GM12801 (cell line): Measurements from ENCODE around the gene NPAS3.

ENCODE experiments used
- CTCF ChIP-seq: IDR thresholded peaks from one replicate; pipeline ENCODE4 v1.5.1; 2011; ENCODE audit warnings: control low read depth; ENCODE audit not compliant: insufficient read length; ENCODE audit errors: extremely low read depth

Gene NPAS3

DNA sequence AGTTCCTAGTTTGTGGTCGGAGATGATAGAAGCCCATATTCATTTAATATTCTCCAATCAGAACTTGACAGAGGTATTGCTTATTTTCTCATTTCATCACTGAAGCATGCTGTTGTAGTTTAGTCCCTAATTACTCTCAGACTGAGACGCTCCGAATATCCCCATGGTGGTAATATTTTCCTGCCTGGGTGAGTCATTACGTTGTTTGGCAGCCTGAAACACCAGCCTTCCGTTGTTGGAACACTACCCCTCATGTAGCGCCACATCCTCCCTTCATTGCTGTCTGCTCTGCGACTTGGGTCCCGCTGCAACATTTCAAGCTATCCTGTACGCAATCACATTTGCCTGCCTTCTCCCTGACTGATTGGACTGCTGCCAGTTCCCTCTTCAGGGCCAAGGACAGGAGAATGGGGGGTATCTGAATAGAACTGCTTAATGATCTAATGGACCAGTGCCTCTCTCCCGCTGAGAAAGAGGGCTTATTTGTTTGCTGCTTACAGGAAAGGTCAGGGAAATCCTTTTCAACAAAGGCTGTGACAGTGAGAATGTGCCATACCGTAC is 369.1 kb downstream of the NPAS3 start:
- no peak for TF ChIP-seq CTCF

DNA sequence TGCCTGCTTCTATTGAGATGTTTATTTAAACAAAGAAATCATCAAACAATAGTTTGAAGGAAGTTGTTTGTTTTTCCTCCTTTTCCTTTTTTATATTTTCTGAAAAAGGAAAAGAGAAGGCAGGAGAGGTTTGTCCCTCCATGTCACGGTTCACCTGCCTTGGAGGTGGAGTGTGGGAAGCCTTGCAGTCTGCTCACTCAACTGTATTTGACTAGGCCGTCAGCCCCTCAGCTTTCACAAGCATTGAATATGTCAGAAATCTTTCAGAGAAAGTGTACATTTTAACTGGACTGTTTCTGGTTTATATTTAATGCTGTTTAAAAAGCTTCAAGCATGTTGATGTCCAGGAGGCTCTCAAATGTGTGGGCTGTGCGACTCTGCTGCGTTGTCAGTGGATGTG is 370.4 kb downstream of the NPAS3 start:
- no peak for TF ChIP-seq CTCF

DNA sequence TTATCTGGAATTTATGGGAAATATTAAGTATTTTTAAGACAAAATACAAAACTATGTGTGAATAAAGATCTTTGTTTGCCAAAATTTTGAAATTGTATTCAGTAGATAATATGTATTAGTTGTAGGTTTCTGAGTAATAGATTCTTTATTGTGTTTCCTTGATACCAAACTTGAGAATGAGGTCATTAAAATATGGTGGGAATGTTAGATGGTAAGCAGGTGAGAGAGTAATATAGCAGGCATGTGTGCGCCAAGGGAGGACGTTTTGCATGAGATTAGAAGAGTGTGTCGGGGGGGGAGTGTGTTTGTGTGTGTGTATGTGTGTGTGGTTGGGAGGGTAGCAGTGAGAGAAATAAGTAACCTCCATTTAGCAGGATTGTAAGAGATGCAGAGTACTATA is 376.5 kb downstream of the NPAS3 start:
- no peak for TF ChIP-seq CTCF

- no peak for TF ChIP-seq CTCF
These were observed 377.0 kb downstream of the NPAS3 start for GRCh38 chr14:33315721-33316120.

DNA sequence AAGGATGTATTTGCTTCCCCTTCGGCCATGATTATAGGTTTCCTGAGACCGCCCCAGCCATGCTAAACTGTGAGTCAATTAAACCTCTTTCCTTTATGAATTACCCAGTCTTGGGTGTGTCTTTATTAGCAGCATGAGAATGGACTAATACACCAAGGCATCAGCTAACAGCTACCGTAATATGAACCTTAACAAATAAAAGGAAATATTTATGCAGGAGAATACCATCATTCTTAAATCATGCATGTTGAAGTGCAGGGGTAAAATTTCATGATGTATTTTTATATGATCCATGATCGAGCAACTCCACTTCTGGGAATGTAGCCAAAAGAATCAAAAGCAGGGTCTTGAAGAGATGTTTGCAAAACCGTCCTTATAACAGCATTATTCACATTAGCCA is 379.0 kb downstream of the NPAS3 start:
- no peak for TF ChIP-seq CTCF

DNA sequence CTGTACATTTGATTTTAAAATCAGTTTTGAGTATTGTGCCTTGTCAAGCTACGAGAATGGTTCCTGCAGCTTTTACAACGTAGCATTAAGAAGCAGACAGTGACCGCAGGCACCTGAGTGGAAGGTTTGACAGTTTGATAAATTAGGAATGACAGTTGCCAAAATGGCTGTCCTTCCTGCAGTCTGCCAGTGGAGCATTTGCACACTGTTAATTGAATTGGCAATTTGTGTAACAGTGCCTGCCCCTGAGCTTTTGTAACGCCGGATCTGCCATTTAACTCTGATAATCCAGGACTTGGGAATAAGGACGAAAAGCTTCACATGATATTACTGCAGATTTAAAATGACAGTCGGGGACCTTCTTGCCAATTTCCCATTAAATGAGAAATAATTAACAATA is 385.3 kb downstream of the NPAS3 start:
- TF ChIP-seq CTCF = no peak

DNA sequence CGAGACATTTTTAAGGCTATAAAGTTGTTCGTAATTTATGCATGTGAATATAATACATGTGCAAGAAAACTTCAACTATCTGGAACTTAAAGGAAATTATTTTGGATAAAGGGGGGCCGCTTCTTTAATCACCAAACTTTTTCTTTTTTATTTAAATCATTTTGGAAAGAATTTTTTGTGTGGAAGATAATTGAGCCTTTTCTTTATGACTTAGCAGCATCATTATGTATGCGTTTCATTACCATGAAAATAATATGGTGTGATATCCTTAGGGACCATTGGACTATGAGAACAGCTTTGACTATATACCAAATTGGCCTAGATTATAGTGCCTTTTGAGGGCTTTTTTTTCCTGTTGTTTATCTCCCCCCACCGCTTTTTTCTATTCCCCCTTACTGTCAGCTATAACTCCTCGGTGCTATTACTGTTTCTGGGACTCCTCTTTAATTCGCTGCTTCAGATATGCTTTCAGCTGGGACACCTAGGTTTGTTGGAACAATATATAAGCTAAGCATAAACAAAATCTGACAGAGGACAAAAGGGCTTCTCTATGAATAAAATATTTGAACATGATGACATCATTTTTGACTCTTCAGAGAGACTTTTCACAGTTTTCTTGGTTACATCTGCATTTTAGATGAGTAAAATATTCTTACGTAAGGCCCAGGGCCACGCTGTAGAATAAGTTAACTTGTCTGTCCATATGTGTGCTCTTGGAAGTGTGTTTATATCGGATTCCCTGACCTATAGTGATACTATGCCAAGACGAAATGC is 392.7 kb downstream of the NPAS3 start:
- no peak for TF ChIP-seq CTCF
